ENCODE measurements around the gene GPRC5D.
A peak's percentile ranks its signal among the peaks of the same experiment; 100 is the strongest.

Gene GPRC5D

GRCh38 chr12:12930633-12931219 lies 21.2 kb downstream of the GPRC5D start:
- DNase-seq = no peak
- Histone ChIP-seq H3K23ac (ENCODE audit: low read length in 2 of 2) (no peak overlapping the region), H2AFZ (ENCODE audit: low read depth, low read length) (no peak overlapping the region), H3K4me3 (ENCODE audit: insufficient read depth in 1 of 2, low read depth in 1 of 2, low read length in 2 of 2) (no peak overlapping the region), H3K14ac (ENCODE audit: low read length in 2 of 2) (no peak overlapping the region), H3K36me3 (ENCODE audit: control insufficient read depth in 1 of 2, insufficient read depth in 2 of 2, low read depth in 1 of 2, low read length in 2 of 2) (no peaks in the 10 kb centered on the region), H2BK12ac (ENCODE audit: low read length in 2 of 2) (no peak overlapping the region), H4K8ac (ENCODE audit: low read length) (no peak overlapping the region), H3K4me2 (ENCODE audit: low read length, poor library complexity, severe bottlenecking) (no peak overlapping the region), H3K27ac (ENCODE audit: low read length, poor library complexity, severe bottlenecking) (no peak overlapping the region), H2AK5ac (ENCODE audit: low read length, severe bottlenecking) (no peak overlapping the region), H3K18ac (ENCODE audit: low read depth in 1 of 2, low read length in 2 of 2) (no peak overlapping the region), H2BK15ac (ENCODE audit: low read depth, poor library complexity, severe bottlenecking) (no peak overlapping the region), H3K4ac (ENCODE audit: low read depth in 1 of 2, low read length in 2 of 2) (no peak overlapping the region), H3K9me3 (ENCODE audit: control insufficient read depth, low read length) (peaks cover 4% of the 10 kb centered on the region), H2BK5ac (ENCODE audit: low read depth, low read length, poor library complexity, severe bottlenecking) (no peak overlapping the region), H4K91ac (ENCODE audit: low read length) (no peak overlapping the region), H2BK120ac (ENCODE audit: low read depth, low read length) (no peak overlapping the region), H3K4me1 (ENCODE audit: control insufficient read depth, insufficient read depth, low read depth, low read length) (peaks cover 5% of the 10 kb centered on the region), H3K9ac (ENCODE audit: low read length) (no peak overlapping the region), H3K79me1 (replicated peaks; ENCODE audit: low read length, poor library complexity, severe bottlenecking) (no peaks in the 10 kb centered on the region), H3K27me3 (ENCODE audit: control insufficient read depth in 1 of 2, insufficient read depth in 1 of 2, low read length in 2 of 2) (no peaks in the 10 kb centered on the region)
- WGBS = 100% methylated on average over 1 of the region's 2 CpGs

DNA sequence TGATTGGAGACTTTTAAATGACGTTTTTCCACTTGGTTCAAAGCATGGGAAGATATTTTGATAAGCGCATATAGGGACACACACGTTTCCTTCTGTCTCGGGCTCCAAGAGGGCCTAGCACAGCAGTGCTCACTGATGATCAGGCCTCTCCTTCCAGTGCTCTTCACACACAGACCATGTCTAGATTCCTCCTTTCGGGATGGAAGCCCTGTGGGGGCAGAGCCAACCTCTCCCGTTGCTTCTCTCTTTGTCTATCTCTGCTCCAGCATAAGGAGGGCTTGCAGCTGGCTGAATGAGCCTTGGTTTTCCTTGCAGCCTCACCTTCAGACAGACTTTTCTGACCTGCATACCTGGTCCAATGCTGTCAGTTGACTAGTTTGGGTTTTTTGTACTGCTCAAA lies 22.3 kb downstream of the GPRC5D start:
- Histone ChIP-seq H3K4me3 (ENCODE audit: insufficient read depth in 1 of 2, low read depth in 1 of 2, low read length in 2 of 2) (no peak overlapping the region), H3K14ac (ENCODE audit: low read length in 2 of 2) (no peak overlapping the region)

GRCh38 chr12:12927211-12928079 lies 24.5 kb downstream of the GPRC5D start:
- Histone ChIP-seq H3K4me3 (ENCODE audit: insufficient read depth in 1 of 2, low read depth in 1 of 2, low read length in 2 of 2) (no peak overlapping the region), H3K27ac (ENCODE audit: low read length, poor library complexity, severe bottlenecking) (no peak overlapping the region), H2BK15ac (ENCODE audit: low read depth, poor library complexity, severe bottlenecking) (no peak overlapping the region), H3K9me3 (ENCODE audit: control insufficient read depth, low read length) (peaks cover 4% of the 10 kb centered on the region), H4K8ac (ENCODE audit: low read length) (no peak overlapping the region), H2BK12ac (ENCODE audit: low read length in 2 of 2) (no peak overlapping the region), H2AK5ac (ENCODE audit: low read length, severe bottlenecking) (no peak overlapping the region), H3K9ac (ENCODE audit: low read length) (no peak overlapping the region), H3K36me3 (ENCODE audit: control insufficient read depth in 1 of 2, insufficient read depth in 2 of 2, low read depth in 1 of 2, low read length in 2 of 2) (no peaks in the 10 kb centered on the region), H3K27me3 (ENCODE audit: control insufficient read depth in 1 of 2, insufficient read depth in 1 of 2, low read length in 2 of 2) (no peaks in the 10 kb centered on the region), H2AFZ (ENCODE audit: low read depth, low read length) (no peak overlapping the region), H3K4ac (ENCODE audit: low read depth in 1 of 2, low read length in 2 of 2) (no peak overlapping the region), H4K91ac (ENCODE audit: low read length) (no peak overlapping the region), H3K79me1 (replicated peaks; ENCODE audit: low read length, poor library complexity, severe bottlenecking) (no peaks in the 10 kb centered on the region), H3K18ac (ENCODE audit: low read depth in 1 of 2, low read length in 2 of 2) (no peak overlapping the region), H3K14ac (ENCODE audit: low read length in 2 of 2) (no peak overlapping the region), H3K4me1 (ENCODE audit: control insufficient read depth, insufficient read depth, low read depth, low read length) (peaks cover 5% of the 10 kb centered on the region), H2BK120ac (ENCODE audit: low read depth, low read length) (no peak overlapping the region), H3K23ac (ENCODE audit: low read length in 2 of 2) (no peak overlapping the region), H3K4me2 (ENCODE audit: low read length, poor library complexity, severe bottlenecking) (no peak overlapping the region), H2BK5ac (ENCODE audit: low read depth, low read length, poor library complexity, severe bottlenecking) (no peak overlapping the region)
- WGBS = 96% methylated on average over 27 of the region's 27 CpGs
- DNase-seq = no peak

More for the DNA sequence above, 22.3 kb downstream of the GPRC5D start:
- no peak overlapping the region for H2AK5ac ChIP-seq (ENCODE audit: low read length, severe bottlenecking)
- H2BK5ac ChIP-seq (ENCODE audit: low read depth, low read length, poor library complexity, severe bottlenecking) = no peak overlapping the region
- H4K8ac ChIP-seq (ENCODE audit: low read length) = no peak overlapping the region
- DNase-seq = no peak
- no peak overlapping the region for H4K91ac ChIP-seq (ENCODE audit: low read length)
- no peaks in the 10 kb centered on the region for H3K36me3 ChIP-seq (ENCODE audit: control insufficient read depth in 1 of 2, insufficient read depth in 2 of 2, low read depth in 1 of 2, low read length in 2 of 2)
- no peaks in the 10 kb centered on the region for H3K79me1 ChIP-seq (replicated peaks; ENCODE audit: low read length, poor library complexity, severe bottlenecking)
- no peak overlapping the region for H3K18ac ChIP-seq (ENCODE audit: low read depth in 1 of 2, low read length in 2 of 2)
- H2AFZ ChIP-seq (ENCODE audit: low read depth, low read length) = no peak overlapping the region
- peaks cover 5% of the 10 kb centered on the region for H3K4me1 ChIP-seq (ENCODE audit: control insufficient read depth, insufficient read depth, low read depth, low read length)
- 94% methylated on average over 6 of the region's 6 CpGs for WGBS
- no peak overlapping the region for H3K9ac ChIP-seq (ENCODE audit: low read length)
- no peak overlapping the region for H3K4me2 ChIP-seq (ENCODE audit: low read length, poor library complexity, severe bottlenecking)
- H2BK12ac ChIP-seq (ENCODE audit: low read length in 2 of 2) = no peak overlapping the region
- no peak overlapping the region for H2BK15ac ChIP-seq (ENCODE audit: low read depth, poor library complexity, severe bottlenecking)
- no peak overlapping the region for H2BK120ac ChIP-seq (ENCODE audit: low read depth, low read length)
- no peak overlapping the region for H3K23ac ChIP-seq (ENCODE audit: low read length in 2 of 2)
- H3K27me3 ChIP-seq (ENCODE audit: control insufficient read depth in 1 of 2, insufficient read depth in 1 of 2, low read length in 2 of 2) = no peaks in the 10 kb centered on the region
- H3K27ac ChIP-seq (ENCODE audit: low read length, poor library complexity, severe bottlenecking) = no peak overlapping the region
- H3K9me3 ChIP-seq (ENCODE audit: control insufficient read depth, low read length) = peaks cover 4% of the 10 kb centered on the region
- H3K4ac ChIP-seq (ENCODE audit: low read depth in 1 of 2, low read length in 2 of 2) = no peak overlapping the region

- no peak overlapping the region for H3K14ac ChIP-seq (ENCODE audit: low read length in 2 of 2)
- DNase-seq = peak; percentile 43
- peaks cover 5% of the 10 kb centered on the region for H3K4me1 ChIP-seq (ENCODE audit: control insufficient read depth, insufficient read depth, low read depth, low read length)
- H3K27me3 ChIP-seq (ENCODE audit: control insufficient read depth in 1 of 2, insufficient read depth in 1 of 2, low read length in 2 of 2) = no peaks in the 10 kb centered on the region
- H2AFZ ChIP-seq (ENCODE audit: low read depth, low read length) = no peak overlapping the region
- H4K8ac ChIP-seq (ENCODE audit: low read length) = no peak overlapping the region
- H3K23ac ChIP-seq (ENCODE audit: low read length in 2 of 2) = no peak overlapping the region
- WGBS = 65% methylated on average over 13 of the region's 18 CpGs
- H3K4me3 ChIP-seq (ENCODE audit: insufficient read depth in 1 of 2, low read depth in 1 of 2, low read length in 2 of 2) = no peak overlapping the region
- H3K79me1 ChIP-seq (replicated peaks; ENCODE audit: low read length, poor library complexity, severe bottlenecking) = no peaks in the 10 kb centered on the region
- no peak overlapping the region for H2BK12ac ChIP-seq (ENCODE audit: low read length in 2 of 2)
- H3K36me3 ChIP-seq (ENCODE audit: control insufficient read depth in 1 of 2, insufficient read depth in 2 of 2, low read depth in 1 of 2, low read length in 2 of 2) = no peaks in the 10 kb centered on the region
- H2BK15ac ChIP-seq (ENCODE audit: low read depth, poor library complexity, severe bottlenecking) = no peak overlapping the region
- peaks cover 4% of the 10 kb centered on the region for H3K9me3 ChIP-seq (ENCODE audit: control insufficient read depth, low read length)
- H2BK120ac ChIP-seq (ENCODE audit: low read depth, low read length) = no peak overlapping the region
- H3K27ac ChIP-seq (ENCODE audit: low read length, poor library complexity, severe bottlenecking) = no peak overlapping the region
- no peak overlapping the region for H3K4me2 ChIP-seq (ENCODE audit: low read length, poor library complexity, severe bottlenecking)
- H2AK5ac ChIP-seq (ENCODE audit: low read length, severe bottlenecking) = no peak overlapping the region
- peak overlapping the region; percentile 92 for H3K9ac ChIP-seq (ENCODE audit: low read length)
- peak overlapping the region in 1 of 2 experiments; percentile 14 for H3K18ac ChIP-seq (ENCODE audit: low read depth in 1 of 2, low read length in 2 of 2)
- no peak overlapping the region for H4K91ac ChIP-seq (ENCODE audit: low read length)
- no peak overlapping the region for H2BK5ac ChIP-seq (ENCODE audit: low read depth, low read length, poor library complexity, severe bottlenecking)
- H3K4ac ChIP-seq (ENCODE audit: low read depth in 1 of 2, low read length in 2 of 2) = no peak overlapping the region
Observed at GRCh38 chr12:12926571-12927071, 25.3 kb downstream of the GPRC5D start.
